ENCODE results near the gene SLC2A6.

DNA sequence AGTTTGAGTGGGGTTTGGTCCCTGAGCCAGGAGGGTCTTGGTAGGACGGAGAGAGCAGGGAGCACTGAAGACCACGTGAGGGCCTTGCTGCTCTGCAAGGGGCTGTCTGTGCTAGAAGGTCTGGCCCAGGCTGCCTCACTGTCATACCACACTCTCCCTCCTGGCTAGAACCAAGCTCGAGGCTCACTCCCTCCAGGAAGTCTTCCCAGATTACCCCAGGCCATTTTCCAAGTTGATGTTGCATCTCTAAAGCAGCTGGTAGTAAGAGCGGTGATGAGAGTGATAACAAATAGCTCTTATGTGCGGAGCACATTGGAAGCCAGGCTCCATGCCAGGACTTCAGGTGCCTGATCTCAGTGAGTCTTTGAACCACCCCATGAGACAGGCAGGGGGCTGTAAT lies 39.3 kb upstream of the SLC2A6 start:
- TF ChIP-seq, protein P1, sequence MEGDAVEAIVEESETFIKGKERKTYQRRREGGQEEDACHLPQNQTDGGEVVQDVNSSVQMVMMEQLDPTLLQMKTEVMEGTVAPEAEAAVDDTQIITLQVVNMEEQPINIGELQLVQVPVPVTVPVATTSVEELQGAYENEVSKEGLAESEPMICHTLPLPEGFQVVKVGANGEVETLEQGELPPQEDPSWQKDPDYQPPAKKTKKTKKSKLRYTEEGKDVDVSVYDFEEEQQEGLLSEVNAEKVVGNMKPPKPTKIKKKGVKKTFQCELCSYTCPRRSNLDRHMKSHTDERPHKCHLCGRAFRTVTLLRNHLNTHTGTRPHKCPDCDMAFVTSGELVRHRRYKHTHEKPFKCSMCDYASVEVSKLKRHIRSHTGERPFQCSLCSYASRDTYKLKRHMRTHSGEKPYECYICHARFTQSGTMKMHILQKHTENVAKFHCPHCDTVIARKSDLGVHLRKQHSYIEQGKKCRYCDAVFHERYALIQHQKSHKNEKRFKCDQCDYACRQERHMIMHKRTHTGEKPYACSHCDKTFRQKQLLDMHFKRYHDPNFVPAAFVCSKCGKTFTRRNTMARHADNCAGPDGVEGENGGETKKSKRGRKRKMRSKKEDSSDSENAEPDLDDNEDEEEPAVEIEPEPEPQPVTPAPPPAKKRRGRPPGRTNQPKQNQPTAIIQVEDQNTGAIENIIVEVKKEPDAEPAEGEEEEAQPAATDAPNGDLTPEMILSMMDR (conservative IDR thresholded peaks at IDR 0.05; ENCODE audit: low read depth, low read length), result no peak
- no peak for TF ChIP-seq EZH2 (IDR thresholded peaks at IDR 0.05; ENCODE audit: low read length, unreplicated experiment)

Measured in PC-3 (cell line).